ENCODE data around the gene AKAP9.

- TF ChIP-seq POLR2A (IDR thresholded peaks at IDR 0.05) (peak; percentile 82 to 97 (median 96)), CTCF (IDR thresholded peaks at IDR 0.05) (peak in 3 of 7 experiments; percentile 25 to 33 (median 30))
These were observed 193.8 kb downstream of the AKAP9 start, which contains the start of gene CYP51A1 for GRCh38 chr7:92134271-92135051.

Measured in body of pancreas (tissue), 4 donors.